GM13976 (cell line): Measurements from ENCODE around the gene ITGA1.

ENCODE experiments used
- DNase-seq: peaks from one replicate; pipeline ENCODE4 v3.0.0; 2012; ENCODE audit warnings: low spot score
- CTCF ChIP-seq: IDR thresholded peaks from 2 replicates; pipeline ENCODE4 v1.5.1; 2012; ENCODE audit warnings: borderline replicate concordance, mild to moderate bottlenecking; ENCODE audit not compliant: insufficient read depth; ENCODE audit errors: extremely low read depth, missing control alignments, control extremely low read depth
- in situ Hi-C: fragments of 300-500 bp; cut with MboI; formaldehyde crosslinking; loops from one replicate; pipeline ENCODE4 v1.12.0; 2022; ENCODE audit warnings: low sequenced_read_pairs, mixed read lengths, inconsistent platforms; ENCODE audit not compliant: unreplicated experiment

ITGA1 gene

GRCh38 chr5:52746539-52746938 lies 41.2 kb upstream of the ITGA1 start:
- in situ Hi-C loops = no loop called here
- TF ChIP-seq CTCF = no peak
- DNase-seq = no peak

DNA sequence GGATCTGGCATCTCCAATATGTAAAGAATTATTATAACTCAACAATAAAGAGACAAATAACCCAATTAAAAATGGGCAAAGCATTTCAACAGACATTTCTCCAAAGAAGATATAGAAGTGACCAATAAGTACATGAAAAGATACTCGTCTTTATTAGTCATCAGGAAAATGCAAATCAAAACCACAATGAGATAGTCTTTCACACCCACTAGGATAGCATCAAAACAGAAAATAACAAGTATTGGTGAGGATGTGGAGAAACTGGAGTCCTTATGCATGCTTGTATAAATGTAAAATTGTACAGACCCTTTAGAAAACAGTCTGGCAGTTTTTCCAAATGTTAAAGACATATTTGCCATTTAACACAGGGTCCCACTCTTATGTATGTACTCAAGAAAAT lies 39.1 kb upstream of the ITGA1 start:
- in situ Hi-C loops = no loop called here
- no peak for TF ChIP-seq CTCF
- DNase-seq = no peak

DNA sequence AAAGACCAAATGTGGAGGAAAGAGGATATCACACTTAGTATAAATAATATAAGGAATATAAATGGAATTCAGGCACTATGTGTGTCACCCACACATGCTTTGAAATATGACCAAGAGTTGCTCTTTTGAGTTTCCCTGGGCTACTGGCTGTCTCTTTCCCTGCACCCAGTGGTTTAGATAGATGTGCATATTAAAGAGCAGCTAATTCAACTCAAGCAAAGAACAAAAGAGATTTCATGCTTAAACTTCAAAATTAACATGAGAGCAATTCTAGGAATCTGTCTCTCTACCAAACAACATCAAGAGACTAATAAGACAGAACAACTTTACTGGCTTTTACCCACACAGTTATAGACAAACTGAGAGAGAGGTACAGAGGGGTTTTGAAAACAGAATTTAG lies 38.0 kb upstream of the ITGA1 start:
- DNase-seq = no peak
- TF ChIP-seq CTCF = no peak
- in situ Hi-C loops = no loop called here

- in situ Hi-C loops = no loop called here
- no peak for DNase-seq
- no peak for TF ChIP-seq CTCF
These were observed 36.6 kb upstream of the ITGA1 start for GRCh38 chr5:52751137-52751536.

DNA sequence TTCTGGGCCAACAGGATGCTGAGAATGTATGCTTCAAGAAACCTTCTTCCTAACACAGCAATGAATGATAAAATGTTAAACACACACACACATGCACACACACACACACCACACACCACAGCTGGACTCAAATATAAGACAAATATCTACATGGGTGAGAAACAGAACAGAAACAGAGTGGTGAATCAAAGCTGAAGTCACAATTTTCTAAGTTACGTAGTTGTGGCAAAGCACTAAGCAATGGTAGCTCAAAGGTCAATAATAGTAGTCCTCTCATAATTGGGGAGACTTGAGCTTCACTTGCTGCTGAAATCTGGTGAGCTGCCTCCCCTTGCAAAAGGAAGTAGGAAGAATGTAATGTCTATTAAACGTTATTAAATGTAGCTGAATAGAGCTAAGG lies 33.7 kb upstream of the ITGA1 start:
- no peak for DNase-seq
- in situ Hi-C loops = no loop called here
- TF ChIP-seq CTCF = no peak

GRCh38 chr5:52757527-52757926 lies 30.2 kb upstream of the ITGA1 start:
- no peak for DNase-seq
- TF ChIP-seq CTCF = no peak
- in situ Hi-C loops = no loop called here

DNA sequence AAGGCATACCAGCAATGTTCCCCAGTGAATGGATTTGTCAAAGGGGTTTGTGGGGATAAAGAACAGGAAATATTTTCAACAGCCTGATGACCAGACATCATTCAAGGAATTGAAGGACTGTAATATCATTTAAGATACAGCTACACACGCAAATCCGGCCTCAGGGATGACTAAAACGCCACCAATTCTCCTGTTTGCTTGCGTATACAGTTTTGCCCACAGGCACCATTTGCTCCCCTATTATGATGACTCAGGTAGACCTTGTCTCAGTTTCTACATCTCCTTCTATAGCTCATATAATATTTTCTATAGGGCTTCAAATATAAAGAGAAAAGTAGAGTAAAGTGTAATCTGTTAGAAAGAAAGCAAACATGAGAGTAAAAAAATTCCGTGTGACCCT lies 29.7 kb upstream of the ITGA1 start:
- DNase-seq = no peak
- TF ChIP-seq CTCF = no peak
- in situ Hi-C loops = no loop called here
